ENCODE measurements around the gene OR4D2.

Gene OR4D2

GRCh38 chr17:58217766-58218165, 51.0 kb downstream of the OR4D2 start:
- no peak for DNase-seq

GRCh38 chr17:58219007-58219788, 52.4 kb downstream of the OR4D2 start, which contains the start of gene MKS1:
Gene MKS1 (minus strand): TSS chr17:58219255. CDS start chr17:58219230, 25 bp downstream.
- peak; percentile 98 for DNase-seq

GRCh38 chr17:58219789-58220183, 53.0 kb downstream of the OR4D2 start:
- DNase-seq: no peak
